Neuronal stem cell (in vitro differentiated cells): ENCODE measurements around the gene P2RX6.
A peak's percentile ranks its signal among the peaks of the same experiment; 100 is the strongest.
"Not testable (repeated sequence)": the region's sequence is repeated elsewhere in the genome, so short reads cannot be mapped to it uniquely, and the experiment has no call there.

Experiments
- DNase-seq: peaks from one replicate; pipeline ENCODE4 v3.0.0-alpha.2; 2013; ENCODE audit warnings: low spot score
- H2AFZ ChIP-seq: one replicate; pipeline ENCODE4 v1.6.1; 2013; ENCODE audit warnings: mild to moderate bottlenecking, low read length, inconsistent platforms
- H2AK5ac ChIP-seq: 2 replicates; pipeline ENCODE4 v1.6.1; 2013; ENCODE audit warnings: low read depth, mild to moderate bottlenecking, inconsistent platforms, low read length, moderate library complexity, mixed read lengths
- H2BK120ac ChIP-seq: 2 replicates; pipeline ENCODE4 v1.6.1; 2013; ENCODE audit warnings: low read depth, mild to moderate bottlenecking, inconsistent platforms, low read length, moderate library complexity, mixed read lengths
- H2BK12ac ChIP-seq: one replicate; pipeline ENCODE4 v1.6.1; 2013; ENCODE audit warnings: low read length, inconsistent platforms
- H2BK15ac ChIP-seq: 2 replicates; pipeline ENCODE4 v1.6.1; 2013; ENCODE audit warnings: mild to moderate bottlenecking, low read length, inconsistent platforms, mixed read lengths
- H2BK5ac ChIP-seq: one replicate; pipeline ENCODE4 v1.6.1; 2013; ENCODE audit warnings: inconsistent platforms, mild to moderate bottlenecking, low read length, moderate library complexity
- H3K14ac ChIP-seq: one replicate; pipeline ENCODE4 v1.6.1; 2013; ENCODE audit warnings: low read length, inconsistent platforms
- H3K18ac ChIP-seq: 2 replicates; pipeline ENCODE4 v1.6.1; 2013; ENCODE audit warnings: low read length, inconsistent platforms
- H3K23ac ChIP-seq: 2 replicates; pipeline ENCODE4 v1.6.1; 2013; ENCODE audit warnings: low read depth, mild to moderate bottlenecking, mixed read lengths, low read length, inconsistent platforms; ENCODE audit not compliant: poor library complexity
- H3K27ac ChIP-seq: replicated peaks from 3 replicates; pipeline ENCODE4 v1.5.1; 2013; ENCODE audit warnings: low read length, inconsistent platforms
- H3K27me3 ChIP-seq, 3 experiments: 2 replicates each; pipeline ENCODE4 v1.6.1; 2013; ENCODE audit warnings: low read length in 3 of 3, mild to moderate bottlenecking in 2 of 3, inconsistent platforms in 1 of 3, low read depth in 1 of 3, mixed read lengths in 1 of 3, moderate library complexity in 1 of 3; ENCODE audit not compliant: control insufficient read depth in 3 of 3, insufficient read depth in 3 of 3
- H3K36me3 ChIP-seq, 2 donors: replicated peaks in 1 of 2; 2 replicates each; pipeline ENCODE4 v1.6.1; 2013; ENCODE audit warnings: low read length in 2 of 2; ENCODE audit not compliant: control insufficient read depth in 2 of 2, insufficient read depth in 2 of 2
- H3K4ac ChIP-seq: 2 replicates; pipeline ENCODE4 v1.6.1; 2013; ENCODE audit warnings: inconsistent platforms, mild to moderate bottlenecking, low read length, moderate library complexity
- H3K4me1 ChIP-seq, 2 donors: 1 replicate in 1 of 2; 2 replicates in 1 of 2; pipeline ENCODE4 v1.6.1; 2013; ENCODE audit warnings: low read length in 2 of 2, low read depth in 1 of 2; ENCODE audit not compliant: control insufficient read depth in 2 of 2, insufficient read depth in 1 of 2
- H3K4me2 ChIP-seq: one replicate; pipeline ENCODE4 v1.6.1; 2013; ENCODE audit warnings: mild to moderate bottlenecking, low read length, inconsistent platforms; ENCODE audit not compliant: insufficient read depth, poor library complexity, severe bottlenecking
- H3K4me3 ChIP-seq, 2 donors: 2 replicates each; pipeline ENCODE4 v1.5.1; 2013; ENCODE audit warnings: low read length in 2 of 2, mild to moderate bottlenecking in 2 of 2, inconsistent platforms in 1 of 2, moderate library complexity in 1 of 2
- H3K79me1 ChIP-seq: one replicate; pipeline ENCODE4 v1.6.1; 2013; ENCODE audit warnings: low read depth, mild to moderate bottlenecking, inconsistent platforms, low read length, moderate library complexity
- H3K9ac ChIP-seq: one replicate; pipeline ENCODE4 v1.6.1; 2013; ENCODE audit warnings: mild to moderate bottlenecking, low read depth, low read length, inconsistent platforms; ENCODE audit not compliant: poor library complexity
- H3K9me3 ChIP-seq, 2 donors: replicated peaks in 1 of 2; 2 replicates each; pipeline versions ENCODE3 to v1.6.1; 2013; ENCODE audit warnings: low read length in 2 of 2, mild to moderate bottlenecking in 2 of 2, inconsistent platforms in 1 of 2, low read depth in 1 of 2, mixed read lengths in 1 of 2, moderate library complexity in 1 of 2; ENCODE audit not compliant: control insufficient read depth in 2 of 2, insufficient read depth in 1 of 2
- H4K8ac ChIP-seq: one replicate; pipeline ENCODE4 v1.6.1; 2013; ENCODE audit warnings: low read depth, mild to moderate bottlenecking, inconsistent platforms, low read length, moderate library complexity
- H4K91ac ChIP-seq: one replicate; pipeline ENCODE4 v1.6.1; 2013; ENCODE audit warnings: low read length, low read depth, mild to moderate bottlenecking, inconsistent platforms; ENCODE audit not compliant: poor library complexity
- WGBS, 2 donors: extraction: QIAGEN DNeasy Blood & Tissue Kit; methylation state at CpG; one replicate each; pipeline ENCODE4 v1.1.7; 2013; ENCODE audit warnings: missing lambda C conversion rate in 2 of 2, mixed read lengths in 1 of 2; ENCODE audit not compliant: insufficient read length in 2 of 2, insufficient replicate concordance in 1 of 2; ENCODE audit errors: extremely low coverage in 2 of 2; 5-methylcytosine and 5-hydroxymethylcytosine counted together

Gene P2RX6

GRCh38 chr22:20972014-20972694, 42.8 kb upstream of the P2RX6 start:
- not testable (repeated sequence) for DNase-seq, H3K27me3 ChIP-seq

DNA sequence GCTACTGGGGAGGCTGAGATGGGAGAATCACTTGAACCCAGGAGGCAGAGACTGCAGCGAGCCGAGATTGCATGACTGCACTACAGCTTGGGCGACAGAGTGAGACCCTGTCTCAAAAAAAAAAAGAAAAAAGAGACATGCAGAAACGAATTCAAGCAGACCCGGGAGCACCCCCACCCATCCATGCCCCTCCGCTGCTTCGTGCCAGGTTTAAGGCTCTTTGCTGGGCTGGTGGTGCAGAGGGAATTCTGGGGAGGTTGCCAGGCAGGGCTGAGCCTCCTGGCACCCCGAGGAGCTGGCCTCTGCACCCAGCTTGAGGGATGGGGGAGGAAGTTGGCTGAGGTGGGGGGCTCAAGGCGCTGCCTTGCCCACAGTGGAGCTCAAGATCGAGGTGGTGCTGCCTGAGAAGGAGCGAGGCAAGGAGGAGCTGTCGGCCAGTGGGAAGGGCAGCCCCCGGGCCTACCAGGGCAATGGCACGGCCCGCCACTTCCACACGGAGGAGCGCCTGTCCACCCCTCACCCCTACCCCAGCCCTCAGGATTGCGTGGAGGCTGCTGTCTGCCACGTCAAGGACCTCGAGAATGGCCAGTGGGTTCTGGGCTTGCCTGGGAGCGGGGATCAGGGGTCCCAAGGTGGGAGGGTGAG, 41.9 kb upstream of the P2RX6 start:
- no peak for DNase-seq
- H3K23ac ChIP-seq, result peak overlapping the region; percentile 94
- H3K9ac ChIP-seq, result peak overlapping the region; percentile 31
- H2AFZ ChIP-seq, result peak overlapping the region; percentile 71
- H3K27me3 ChIP-seq, result no peaks in the 10 kb centered on the region
- H3K9me3 ChIP-seq, result no peaks in the 10 kb centered on the region
- H2BK12ac ChIP-seq, result peak overlapping the region; percentile 33
- no peak overlapping the region for H4K91ac ChIP-seq
- no peaks in the 10 kb centered on the region for H3K79me1 ChIP-seq
- peak overlapping the region; percentile 79 for H2AK5ac ChIP-seq
- peak overlapping the region; percentile 77 for H2BK120ac ChIP-seq
- H3K36me3 ChIP-seq, result no peaks in the 10 kb centered on the region
- H3K4me3 ChIP-seq, result no peak overlapping the region
- peaks cover 20 to 30% of the 10 kb centered on the region in 2 donors for H3K4me1 ChIP-seq
- no CpG with 5 or more reads among the region's 21 CpGs for WGBS, 2 donors
- peak overlapping the region; percentile 79 for H2BK15ac ChIP-seq
- no peak overlapping the region for H3K27ac ChIP-seq
- H3K4ac ChIP-seq, result peak overlapping the region; percentile 69
- peak overlapping the region; percentile 88 for H3K18ac ChIP-seq
- H3K4me2 ChIP-seq, result no peak overlapping the region
- no peak overlapping the region for H2BK5ac ChIP-seq
- no peak overlapping the region for H4K8ac ChIP-seq
- H3K14ac ChIP-seq, result no peak overlapping the region

More at GRCh38 chr22:20972014-20972694, 42.8 kb upstream of the P2RX6 start:
- H3K36me3 ChIP-seq, H2BK120ac ChIP-seq, H3K4me3 ChIP-seq, H3K9ac ChIP-seq, H4K8ac ChIP-seq, H2AFZ ChIP-seq, H4K91ac ChIP-seq, H2BK5ac ChIP-seq, H2BK12ac ChIP-seq, H3K4ac ChIP-seq, H3K23ac ChIP-seq, H3K4me2 ChIP-seq, H3K9me3 ChIP-seq, H3K14ac ChIP-seq, H3K79me1 ChIP-seq: not testable (repeated sequence)
- peak overlapping the region; percentile 79 for H2BK15ac ChIP-seq
- no CpG with 5 or more reads among the region's 11 CpGs for WGBS, 2 donors
- peak overlapping the region; percentile 8 for H2AK5ac ChIP-seq
- H3K18ac ChIP-seq, result peak overlapping the region; percentile 70
- H3K27ac ChIP-seq, result peak overlapping the region; percentile 84
- peaks cover 27 to 37% of the 10 kb centered on the region in 2 donors for H3K4me1 ChIP-seq

DNA sequence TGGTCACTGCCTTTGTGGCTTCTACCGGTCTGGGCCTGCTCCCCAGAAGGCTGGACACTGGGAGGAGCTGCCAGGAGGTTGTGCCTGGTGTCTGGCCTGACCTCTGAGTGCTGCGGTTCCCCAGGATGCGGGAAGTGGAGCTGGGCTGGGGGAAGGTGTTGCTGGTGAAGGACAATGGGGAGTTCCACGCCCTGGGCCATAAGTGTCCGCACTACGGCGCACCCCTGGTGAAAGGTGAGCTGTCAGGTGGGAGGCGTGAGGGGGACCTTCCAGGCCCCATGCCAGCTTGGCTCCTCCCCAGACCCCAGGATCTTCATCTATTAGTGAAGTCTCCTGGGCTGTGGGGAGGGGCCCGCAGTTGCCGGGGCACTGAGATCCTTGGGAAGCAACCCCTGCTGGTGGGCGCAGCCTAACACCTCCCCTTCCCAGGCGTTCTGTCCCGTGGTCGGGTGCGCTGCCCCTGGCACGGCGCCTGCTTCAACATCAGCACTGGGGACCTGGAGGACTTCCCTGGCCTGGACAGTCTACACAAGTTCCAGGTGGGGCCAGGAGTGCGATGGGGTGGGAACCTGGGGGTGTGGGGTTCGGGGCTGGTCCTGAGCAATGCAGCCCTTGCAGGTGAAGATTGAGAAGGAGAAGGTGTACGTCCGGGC, 41.2 kb upstream of the P2RX6 start:
- peaks cover 5% of the 10 kb centered on the region in 2 donors for H3K9me3 ChIP-seq
- peak overlapping the region; percentile 71 for H2AFZ ChIP-seq
- H3K27me3 ChIP-seq, result no peaks in the 10 kb centered on the region
- H3K14ac ChIP-seq, result peak overlapping the region; percentile 26
- no peak overlapping the region for H3K27ac ChIP-seq
- peak overlapping the region; percentile 88 for H3K18ac ChIP-seq
- peak overlapping the region; percentile 94 for H3K23ac ChIP-seq
- peak overlapping the region; percentile 80 for H2BK12ac ChIP-seq
- H2BK15ac ChIP-seq, result peak overlapping the region; percentile 84
- peaks cover 15 to 25% of the 10 kb centered on the region in 2 donors for H3K4me1 ChIP-seq
- no peak overlapping the region for H3K4me3 ChIP-seq
- H3K36me3 ChIP-seq, result no peaks in the 10 kb centered on the region
- H2BK5ac ChIP-seq, result no peak overlapping the region
- no peak for DNase-seq
- no CpG with 5 or more reads among the region's 21 CpGs for WGBS, 2 donors
- H2BK120ac ChIP-seq, result peak overlapping the region; percentile 77
- H4K8ac ChIP-seq, result no peak overlapping the region
- peak overlapping the region; percentile 31 for H3K9ac ChIP-seq
- H3K4ac ChIP-seq, result no peak overlapping the region
- peak overlapping the region; percentile 79 for H2AK5ac ChIP-seq
- H4K91ac ChIP-seq, result peak overlapping the region; percentile 4
- no peak overlapping the region for H3K4me2 ChIP-seq
- no peaks in the 10 kb centered on the region for H3K79me1 ChIP-seq
